ENCODE results near the gene TMEM123.

Gene TMEM123

GRCh38 chr11:102464859-102465500 lies 12.4 kb upstream of the TMEM123 start:
- TF ChIP-seq REST (IDR thresholded peaks at IDR 0.05; ENCODE audit: insufficient read depth in 1 of 2, low read depth in 2 of 2, low read length in 2 of 2) (no peak), TAF1 (IDR thresholded peaks at IDR 0.05; ENCODE audit: borderline replicate concordance, insufficient read depth, low read length) (no peak), SIN3A (IDR thresholded peaks at IDR 0.05; ENCODE audit: borderline replicate concordance, insufficient read depth, low read length) (no peak), POLR2AphosphoS5 (IDR thresholded peaks at IDR 0.05; ENCODE audit: low read depth, low read length) (no peak), FOXP2 (optimal IDR thresholded peaks at IDR 0.05; ENCODE audit: borderline replicate concordance, extremely low read depth, extremely low read length, insufficient read depth) (no peak)

- no peak for TF ChIP-seq POLR2AphosphoS5 (IDR thresholded peaks at IDR 0.05; ENCODE audit: low read depth, low read length)
- TF ChIP-seq TAF1 (IDR thresholded peaks at IDR 0.05; ENCODE audit: borderline replicate concordance, insufficient read depth, low read length) = no peak
- TF ChIP-seq FOXP2 (optimal IDR thresholded peaks at IDR 0.05; ENCODE audit: borderline replicate concordance, extremely low read depth, extremely low read length, insufficient read depth) = no peak
- TF ChIP-seq SIN3A (IDR thresholded peaks at IDR 0.05; ENCODE audit: borderline replicate concordance, insufficient read depth, low read length) = no peak
- no peak for TF ChIP-seq REST (IDR thresholded peaks at IDR 0.05; ENCODE audit: insufficient read depth in 1 of 2, low read depth in 2 of 2, low read length in 2 of 2)
Measured at GRCh38 chr11:102464037-102464436, 11.5 kb upstream of the TMEM123 start.

- TF ChIP-seq REST (IDR thresholded peaks at IDR 0.05; ENCODE audit: insufficient read depth in 1 of 2, low read depth in 2 of 2, low read length in 2 of 2) (no peak), TAF1 (IDR thresholded peaks at IDR 0.05; ENCODE audit: borderline replicate concordance, insufficient read depth, low read length) (no peak), FOXP2 (optimal IDR thresholded peaks at IDR 0.05; ENCODE audit: borderline replicate concordance, extremely low read depth, extremely low read length, insufficient read depth) (no peak)
Measured at GRCh38 chr11:102462610-102463009, 10.0 kb upstream of the TMEM123 start.

DNA sequence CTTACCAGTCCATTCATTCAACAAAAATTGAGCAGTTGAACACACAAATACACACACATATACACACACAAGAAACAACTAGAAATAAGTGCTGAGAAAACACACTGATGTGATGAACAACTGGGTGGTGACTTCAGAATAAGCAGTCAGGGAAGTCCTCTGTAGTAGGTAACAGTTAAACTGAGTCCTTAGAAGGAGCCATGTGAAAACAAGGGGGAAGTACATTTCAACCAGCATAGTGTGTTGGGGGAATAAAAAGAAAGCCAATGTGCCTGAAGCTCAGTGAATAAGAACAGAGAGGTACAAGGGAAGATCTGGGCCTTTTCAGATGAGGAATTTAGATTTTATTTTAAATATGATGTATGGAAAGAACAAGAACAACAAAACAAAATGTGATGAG lies 6.8 kb upstream of the TMEM123 start:
- TF ChIP-seq POLR2AphosphoS5 (IDR thresholded peaks at IDR 0.05; ENCODE audit: low read depth, low read length) (no peak), TAF1 (IDR thresholded peaks at IDR 0.05; ENCODE audit: borderline replicate concordance, insufficient read depth, low read length) (no peak), REST (IDR thresholded peaks at IDR 0.05; ENCODE audit: insufficient read depth in 1 of 2, low read depth in 2 of 2, low read length in 2 of 2) (no peak), FOXP2 (optimal IDR thresholded peaks at IDR 0.05; ENCODE audit: borderline replicate concordance, extremely low read depth, extremely low read length, insufficient read depth) (no peak), SIN3A (IDR thresholded peaks at IDR 0.05; ENCODE audit: borderline replicate concordance, insufficient read depth, low read length) (no peak)

- TF ChIP-seq SIN3A (IDR thresholded peaks at IDR 0.05; ENCODE audit: borderline replicate concordance, insufficient read depth, low read length) (no peak), REST (IDR thresholded peaks at IDR 0.05; ENCODE audit: insufficient read depth in 1 of 2, low read depth in 2 of 2, low read length in 2 of 2) (no peak), FOXP2 (optimal IDR thresholded peaks at IDR 0.05; ENCODE audit: borderline replicate concordance, extremely low read depth, extremely low read length, insufficient read depth) (no peak), POLR2AphosphoS5 (IDR thresholded peaks at IDR 0.05; ENCODE audit: low read depth, low read length) (no peak), TAF1 (IDR thresholded peaks at IDR 0.05; ENCODE audit: borderline replicate concordance, insufficient read depth, low read length) (no peak)
Measured at GRCh38 chr11:102458548-102458947, 6.0 kb upstream of the TMEM123 start.
